WTC11 (cell line): ENCODE data around the gene TCAP.

Source experiments
- ATF6 ChIP-seq: sonication (generic); formaldehyde crosslinking; IDR thresholded peaks from 2 replicates; pipeline ENCODE4 v1.8.1; 2023; ENCODE audit warnings: mild to moderate bottlenecking, missing genetic modification reagents
- CTCF ChIP-seq: fragments of 200-600 bp; IDR thresholded peaks from 2 replicates; pipeline ENCODE4 v1.8.0; 2022; ENCODE audit warnings: antibody characterized with exemption
- E2F1 ChIP-seq: sonication (generic); formaldehyde crosslinking; IDR thresholded peaks from 2 replicates; pipeline ENCODE4 v1.8.0; 2022; ENCODE audit warnings: mild to moderate bottlenecking, missing genetic modification reagents
- E2F4 ChIP-seq: sonication (generic); formaldehyde crosslinking; IDR thresholded peaks from 2 replicates; pipeline ENCODE4 v1.8.1; 2022; ENCODE audit warnings: low read depth, mild to moderate bottlenecking, moderate library complexity, missing genetic modification reagents, borderline replicate concordance
- ETV6 ChIP-seq: sonication (generic); formaldehyde crosslinking; IDR thresholded peaks from 2 replicates; pipeline ENCODE4 v1.8.1; 2022; ENCODE audit warnings: mild to moderate bottlenecking, missing genetic modification reagents
- MXD4 ChIP-seq: fragments of 250-450 bp; sonication (Bioruptor Pico); IDR thresholded peaks from 2 replicates; pipeline ENCODE4 v1.8.0; 2021; ENCODE audit warnings: mild to moderate bottlenecking, moderate library complexity, borderline replicate concordance
- SP1 ChIP-seq: sonication (generic); formaldehyde crosslinking; conservative IDR thresholded peaks from 2 replicates; pipeline ENCODE4 v1.8.1; 2022; ENCODE audit warnings: missing genetic modification reagents
- TEAD4 ChIP-seq: sonication (generic); formaldehyde crosslinking; IDR thresholded peaks from 2 replicates; pipeline ENCODE4 v1.8.0; 2022; ENCODE audit warnings: mild to moderate bottlenecking, missing genetic modification reagents
- TP53 ChIP-seq: sonication (generic); formaldehyde crosslinking; IDR thresholded peaks from 2 replicates; pipeline ENCODE4 v1.8.1; 2023; ENCODE audit warnings: mild to moderate bottlenecking, missing genetic modification reagents

GRCh38 chr17:39703913-39704312 is 38.8 kb downstream of the TCAP start:
- TF ChIP-seq MXD4 (CRISPR knock-in tag) (no peak), ETV6 (CRISPR knock-in tag) (no peak), ATF6 (no peak), CTCF (no peak), SP1 (CRISPR knock-in tag) (no peak), TEAD4 (no peak), E2F4 (CRISPR knock-in tag) (no peak), TP53 (no peak), E2F1 (CRISPR knock-in tag) (no peak)
